Measurements from ENCODE around the gene SEC14L1.

Gene SEC14L1

GRCh38 chr17:77215281-77215680, 74.5 kb downstream of the SEC14L1 start:
- no peak for DNase-seq

DNA sequence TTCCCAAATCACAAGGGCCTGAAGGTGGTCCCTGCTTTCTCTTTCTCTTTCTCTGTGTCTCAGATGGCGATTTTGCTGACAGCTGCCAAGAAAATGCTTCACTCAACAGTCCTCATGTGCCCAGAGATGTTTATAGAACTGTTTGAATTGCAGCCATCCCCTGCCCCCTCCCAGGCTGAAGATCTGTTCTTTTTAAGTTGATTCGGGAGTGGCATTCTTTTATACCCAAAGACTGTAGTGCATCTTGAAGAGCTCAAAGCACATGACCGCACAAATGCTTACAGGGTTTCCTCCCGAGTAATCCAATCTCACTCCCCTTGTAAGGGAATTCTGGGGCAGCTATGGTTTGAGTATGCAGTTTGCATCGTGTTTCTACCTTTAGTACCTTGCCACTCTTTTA, 75.7 kb downstream of the SEC14L1 start:
- DNase-seq = no peak

GRCh38 chr17:77217123-77217522, 76.4 kb downstream of the SEC14L1 start:
- no peak for DNase-seq

- no peak for DNase-seq
These were observed 76.8 kb downstream of the SEC14L1 start for GRCh38 chr17:77217566-77217965.

- DNase-seq = no peak
These were observed 78.1 kb downstream of the SEC14L1 start for GRCh38 chr17:77218902-77219301.

- DNase-seq = no peak
These were observed 81.6 kb downstream of the SEC14L1 start for GRCh38 chr17:77222356-77222755.

- DNase-seq = no peak
These were observed 83.1 kb downstream of the SEC14L1 start for GRCh38 chr17:77223642-77224420.

DNA sequence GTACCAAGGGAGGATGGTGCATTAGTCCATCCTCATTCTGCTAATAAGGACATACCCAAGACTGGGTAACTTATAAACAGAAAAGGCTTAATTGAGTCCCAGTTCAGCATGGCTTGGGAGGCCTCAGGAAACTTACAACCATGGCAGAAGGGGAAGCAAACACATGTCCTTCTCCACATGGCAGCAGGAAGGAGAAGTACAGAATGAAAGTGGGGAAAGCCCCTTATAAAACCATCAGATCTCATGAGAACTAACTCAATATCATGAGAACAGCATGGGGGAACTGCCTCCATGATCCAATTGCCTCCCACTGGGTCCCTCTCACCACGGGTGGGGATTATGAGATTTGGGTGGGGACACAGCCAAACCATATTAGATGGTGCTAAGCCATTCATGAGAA, 84.5 kb downstream of the SEC14L1 start:
- no peak for DNase-seq

- no peak for DNase-seq
These were observed 86.9 kb downstream of the SEC14L1 start for GRCh38 chr17:77227461-77228240.

GRCh38 chr17:77228241-77228752, 87.5 kb downstream of the SEC14L1 start:
- no peak for DNase-seq

DNA sequence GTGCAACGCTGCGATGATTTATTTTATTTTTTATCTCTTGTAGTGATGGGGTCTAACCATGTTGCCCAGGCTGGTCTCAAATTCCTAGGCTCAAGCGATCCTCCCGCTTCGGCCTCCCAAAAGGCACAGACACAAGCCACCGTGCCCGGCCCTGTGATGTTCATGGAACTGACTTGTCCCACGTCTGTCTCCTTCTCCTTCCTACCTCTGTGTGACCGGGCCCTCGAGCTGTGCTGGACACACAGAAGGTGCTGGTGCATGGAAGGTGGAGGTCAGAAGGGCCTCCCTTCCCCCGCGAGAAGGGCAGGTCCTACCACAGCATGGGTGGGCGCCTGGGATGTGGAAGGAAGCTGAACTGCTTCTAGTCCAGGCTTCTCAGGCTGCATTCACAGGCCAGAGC, 88.0 kb downstream of the SEC14L1 start:
- no peak for DNase-seq

- no peak for DNase-seq
These were observed 89.1 kb downstream of the SEC14L1 start for GRCh38 chr17:77229786-77230435.

GRCh38 chr17:77230436-77230830, 89.7 kb downstream of the SEC14L1 start:
- DNase-seq = no peak

DNA sequence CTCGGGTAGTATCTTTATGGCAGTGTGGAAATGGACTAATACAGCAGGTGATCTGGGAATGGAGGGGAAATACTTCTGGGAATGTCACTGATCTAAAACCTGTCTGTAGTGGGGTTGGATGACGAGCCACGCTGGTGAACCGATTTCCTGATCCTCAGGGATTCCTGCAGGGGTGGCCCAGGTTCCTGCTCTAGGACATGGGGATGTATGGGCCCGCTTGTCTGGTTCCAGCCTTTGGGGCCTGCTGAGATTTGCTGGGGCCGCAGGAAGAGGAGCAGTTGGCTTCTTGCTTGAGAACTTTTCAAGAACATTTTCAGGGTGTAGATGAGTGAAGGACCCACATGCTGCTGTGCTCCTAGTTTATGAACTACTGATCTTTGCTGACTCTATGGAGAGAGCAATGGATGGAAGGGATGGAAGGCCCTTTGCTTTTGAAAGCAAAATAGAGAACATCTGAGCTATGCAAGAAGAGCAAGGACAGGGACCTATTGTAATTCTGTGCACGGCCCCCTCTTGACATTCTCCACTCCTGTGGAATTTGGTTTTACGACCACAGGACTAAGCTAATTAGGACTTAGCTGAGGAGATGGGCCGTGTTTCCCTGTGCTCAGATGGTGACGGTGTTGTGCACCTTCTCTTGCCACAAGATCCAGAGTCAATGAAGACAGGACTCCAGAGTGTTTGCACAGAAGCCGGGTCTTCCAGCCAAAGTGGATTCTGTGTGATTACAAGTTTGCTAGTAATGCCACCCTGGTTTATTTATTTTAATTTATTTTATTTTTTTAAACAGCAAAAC, 90.5 kb downstream of the SEC14L1 start:
- no peak for DNase-seq

DNA sequence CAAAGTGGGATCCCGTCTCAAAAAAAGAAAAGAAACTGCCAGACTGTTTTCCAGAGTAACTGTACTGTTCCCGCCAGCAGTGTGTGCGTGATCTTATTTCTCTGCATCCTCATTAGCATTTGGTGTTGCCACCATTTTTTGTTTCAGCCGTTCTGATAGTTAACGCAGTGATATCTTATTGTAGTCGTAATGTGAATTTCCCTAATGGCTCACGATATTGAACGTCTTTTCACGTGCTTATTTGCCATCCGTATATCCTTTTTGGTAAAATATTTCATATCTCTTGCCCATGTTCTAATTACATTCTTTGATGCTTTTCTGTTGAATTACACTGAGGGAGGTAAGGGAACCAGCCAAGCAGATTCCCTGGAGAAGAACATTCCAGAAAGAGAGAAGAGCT, 92.4 kb downstream of the SEC14L1 start:
- DNase-seq = no peak

DNA sequence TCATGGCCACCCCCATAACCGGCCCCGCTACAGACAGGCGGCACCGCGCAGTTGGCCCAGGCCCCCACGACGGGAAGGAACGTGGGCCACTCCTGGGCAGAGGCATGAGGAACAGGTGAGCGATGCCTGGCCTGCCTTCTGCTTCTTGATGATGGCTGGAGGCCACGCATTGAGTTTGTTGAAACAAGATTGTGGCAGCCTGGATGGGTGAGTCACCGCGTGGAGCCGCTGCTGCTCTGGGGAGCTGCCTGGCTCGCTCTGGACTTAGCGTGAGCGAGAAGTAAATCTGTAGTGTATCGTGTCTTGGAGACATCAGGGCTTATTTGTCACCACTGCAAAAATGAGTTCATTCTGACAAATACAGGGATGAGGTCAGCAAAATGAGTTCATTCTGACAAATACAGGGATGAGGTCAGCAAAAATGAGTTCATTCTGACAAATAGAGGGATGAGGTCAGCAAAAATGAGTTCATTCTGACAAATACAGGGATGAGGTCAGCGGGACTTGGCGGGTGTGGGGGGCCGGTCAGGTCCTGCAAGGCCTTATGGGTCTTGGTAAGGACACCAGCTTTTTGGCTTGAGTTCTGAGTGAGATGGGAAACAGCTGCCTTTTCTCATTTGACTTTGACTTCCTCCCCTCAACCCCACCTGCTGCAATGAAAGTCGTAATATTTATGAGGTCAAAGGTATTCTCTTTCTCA, 93.0 kb downstream of the SEC14L1 start:
- DNase-seq = peak; percentile 57 to 62

- DNase-seq = no peak
These were observed 93.9 kb downstream of the SEC14L1 start for GRCh38 chr17:77234695-77235094.

DNA sequence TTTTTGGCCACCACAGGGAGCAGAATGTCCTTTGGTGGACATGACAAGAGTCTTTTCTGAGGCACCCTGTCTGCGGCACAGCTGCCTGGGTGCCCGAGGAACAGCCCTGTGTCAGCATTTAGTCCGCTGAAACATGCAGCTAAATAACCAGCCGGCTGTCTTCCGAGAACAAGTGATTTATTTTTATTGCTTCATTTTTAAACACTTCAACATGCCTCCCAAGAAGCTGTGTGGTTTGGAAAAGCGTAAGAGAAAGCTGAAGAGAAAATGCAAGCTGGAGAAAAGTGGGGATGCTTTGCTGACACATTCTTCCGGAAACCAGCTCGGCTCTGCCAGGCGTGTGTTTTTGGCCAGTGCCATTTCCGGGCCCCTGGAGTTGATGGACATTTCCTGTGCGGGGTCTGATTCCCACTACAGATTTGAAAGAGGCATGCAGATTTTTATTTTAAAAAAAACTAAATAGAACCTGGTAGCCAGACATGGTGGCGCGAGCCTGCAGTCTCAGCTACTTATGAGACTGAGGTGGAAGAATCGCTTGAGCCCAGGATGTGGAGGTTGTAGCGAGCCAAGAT, 94.7 kb downstream of the SEC14L1 start:
- DNase-seq = peak; percentile 52 to 53

DNA sequence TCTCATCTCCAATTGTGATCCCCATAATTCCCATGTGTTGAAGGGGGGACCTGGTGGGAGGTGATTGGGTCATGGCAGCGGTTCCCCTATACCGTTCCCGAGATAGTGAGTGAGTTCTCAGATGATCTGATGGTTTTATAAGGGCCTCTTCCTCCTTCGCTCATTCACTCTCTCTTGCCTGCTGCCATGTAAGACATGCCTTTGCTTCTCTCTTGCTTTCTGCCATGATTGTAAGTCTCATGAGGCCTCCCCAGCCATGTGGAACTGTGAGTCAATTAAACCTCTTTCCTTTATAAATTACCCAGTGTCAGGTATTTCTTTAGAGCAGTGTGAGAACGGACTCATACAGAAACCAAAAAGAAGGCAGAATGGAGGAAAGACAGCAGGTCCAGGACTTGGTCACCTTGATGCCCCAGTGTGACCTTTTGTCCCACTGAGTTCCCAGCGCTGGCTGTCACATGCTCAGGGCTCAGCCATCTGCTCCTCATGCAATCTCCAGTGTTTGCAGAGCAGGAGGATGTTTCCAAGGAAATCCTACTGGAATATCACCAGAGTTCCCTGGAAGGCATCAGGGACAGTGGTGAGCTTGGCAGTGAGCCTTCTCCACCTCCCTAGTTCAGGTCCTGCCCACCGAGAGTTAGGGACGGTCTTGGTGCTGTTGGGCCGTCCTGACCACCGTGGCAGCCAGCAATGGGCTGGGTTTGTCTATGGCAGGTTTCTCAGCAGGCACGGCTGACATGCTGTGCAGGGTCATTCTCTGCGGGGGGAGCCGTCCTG, 96.7 kb downstream of the SEC14L1 start:
- DNase-seq = no peak

- DNase-seq = no peak
These were observed 100.2 kb downstream of the SEC14L1 start for GRCh38 chr17:77240976-77241375.
